HL-60 (cell line): Measurements from ENCODE around the gene PKD1.
"Not testable (repeated sequence)": the region's sequence is repeated elsewhere in the genome, so short reads cannot be mapped to it uniquely, and the experiment has no call there.

Experiments used
- DNase-seq, 2 experiments: peaks; one replicate each; pipeline ENCODE4 v3.0.0-alpha.2; 2010 to 2020; ENCODE audit warnings: low read depth in 1 of 2, low spot score in 1 of 2
- H3K27ac ChIP-seq: fragments of 250-450 bp; sonication (Bioruptor Pico); replicated peaks from 2 replicates; pipeline ENCODE4 v1.5.1; 2020; ENCODE audit warnings: mild to moderate bottlenecking, moderate library complexity
- H3K27me3 ChIP-seq: fragments of 250-450 bp; sonication (Bioruptor Pico); 2 replicates; pipeline ENCODE4 v1.5.1; 2021; ENCODE audit warnings: mild to moderate bottlenecking, moderate library complexity; ENCODE audit not compliant: insufficient read depth, poor library complexity, severe bottlenecking
- H3K4me3 ChIP-seq: replicated peaks from 2 replicates; pipeline ENCODE4 v1.5.1; 2011; ENCODE audit warnings: mild to moderate bottlenecking, control low read depth, low read length; ENCODE audit not compliant: insufficient read depth
- GABPA ChIP-seq: IDR thresholded peaks from 2 replicates; pipeline ENCODE4 v1.6.1; 2012; ENCODE audit warnings: low read depth
- POLR2AphosphoS5 ChIP-seq: IDR thresholded peaks from 2 replicates; pipeline ENCODE4 v1.6.1; 2012; ENCODE audit warnings: low read depth
- SPI1 ChIP-seq: IDR thresholded peaks from 2 replicates; pipeline ENCODE4 v1.6.1; 2012; ENCODE audit warnings: low read depth, mild to moderate bottlenecking, borderline replicate concordance
- TF ChIP-seq, protein P1 (sequence below): IDR thresholded peaks from one replicate; pipeline ENCODE4 v1.5.1; 2011; ENCODE audit warnings: low read length, control low read depth, inconsistent platforms; ENCODE audit not compliant: insufficient read depth
- TF ChIP-seq, protein P2 (sequence below): IDR thresholded peaks from 2 replicates; pipeline ENCODE4 v1.6.1; 2012; ENCODE audit warnings: low read depth; ENCODE audit not compliant: insufficient replicate concordance

Gene PKD1

DNA sequence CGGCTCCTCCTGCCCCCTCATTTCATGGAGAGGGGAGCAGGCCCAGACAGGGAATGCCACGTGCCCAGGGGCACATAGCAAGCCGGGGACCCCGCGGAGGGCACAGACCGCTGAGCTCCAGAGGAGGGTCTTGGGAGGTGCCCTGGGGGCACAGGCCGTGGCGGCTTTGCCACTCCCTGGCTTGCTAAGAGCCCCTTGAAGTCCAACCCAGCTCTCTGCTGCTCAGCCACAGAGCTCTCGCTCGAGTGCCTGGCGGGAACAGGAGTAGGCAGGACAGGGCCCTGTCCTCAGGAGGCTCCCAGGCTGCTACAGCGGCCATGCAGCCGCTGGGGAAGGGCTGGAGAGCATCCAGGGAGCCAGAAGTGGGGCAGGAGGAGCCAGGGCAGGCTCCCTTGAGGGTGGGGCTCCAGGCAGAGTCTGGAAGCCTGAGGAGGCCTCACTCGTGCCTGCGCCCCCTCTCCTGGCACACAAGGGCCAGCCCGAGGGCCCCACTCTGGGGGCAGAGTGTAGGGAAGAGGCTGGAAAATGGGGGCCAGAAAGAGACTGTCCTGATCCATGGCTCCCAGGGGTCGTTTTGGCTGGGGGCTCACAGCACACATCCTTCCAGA lies 8.3 kb upstream of the PKD1 start:
- DNase-seq, result no peak
- peaks cover 3% of the 10 kb centered on the region for H3K27me3 ChIP-seq
- TF ChIP-seq, protein P1, sequence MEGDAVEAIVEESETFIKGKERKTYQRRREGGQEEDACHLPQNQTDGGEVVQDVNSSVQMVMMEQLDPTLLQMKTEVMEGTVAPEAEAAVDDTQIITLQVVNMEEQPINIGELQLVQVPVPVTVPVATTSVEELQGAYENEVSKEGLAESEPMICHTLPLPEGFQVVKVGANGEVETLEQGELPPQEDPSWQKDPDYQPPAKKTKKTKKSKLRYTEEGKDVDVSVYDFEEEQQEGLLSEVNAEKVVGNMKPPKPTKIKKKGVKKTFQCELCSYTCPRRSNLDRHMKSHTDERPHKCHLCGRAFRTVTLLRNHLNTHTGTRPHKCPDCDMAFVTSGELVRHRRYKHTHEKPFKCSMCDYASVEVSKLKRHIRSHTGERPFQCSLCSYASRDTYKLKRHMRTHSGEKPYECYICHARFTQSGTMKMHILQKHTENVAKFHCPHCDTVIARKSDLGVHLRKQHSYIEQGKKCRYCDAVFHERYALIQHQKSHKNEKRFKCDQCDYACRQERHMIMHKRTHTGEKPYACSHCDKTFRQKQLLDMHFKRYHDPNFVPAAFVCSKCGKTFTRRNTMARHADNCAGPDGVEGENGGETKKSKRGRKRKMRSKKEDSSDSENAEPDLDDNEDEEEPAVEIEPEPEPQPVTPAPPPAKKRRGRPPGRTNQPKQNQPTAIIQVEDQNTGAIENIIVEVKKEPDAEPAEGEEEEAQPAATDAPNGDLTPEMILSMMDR, result no peak
- TF ChIP-seq GABPA, result no peak
- no peak overlapping the region for H3K4me3 ChIP-seq
- no peak overlapping the region for H3K27ac ChIP-seq

DNA sequence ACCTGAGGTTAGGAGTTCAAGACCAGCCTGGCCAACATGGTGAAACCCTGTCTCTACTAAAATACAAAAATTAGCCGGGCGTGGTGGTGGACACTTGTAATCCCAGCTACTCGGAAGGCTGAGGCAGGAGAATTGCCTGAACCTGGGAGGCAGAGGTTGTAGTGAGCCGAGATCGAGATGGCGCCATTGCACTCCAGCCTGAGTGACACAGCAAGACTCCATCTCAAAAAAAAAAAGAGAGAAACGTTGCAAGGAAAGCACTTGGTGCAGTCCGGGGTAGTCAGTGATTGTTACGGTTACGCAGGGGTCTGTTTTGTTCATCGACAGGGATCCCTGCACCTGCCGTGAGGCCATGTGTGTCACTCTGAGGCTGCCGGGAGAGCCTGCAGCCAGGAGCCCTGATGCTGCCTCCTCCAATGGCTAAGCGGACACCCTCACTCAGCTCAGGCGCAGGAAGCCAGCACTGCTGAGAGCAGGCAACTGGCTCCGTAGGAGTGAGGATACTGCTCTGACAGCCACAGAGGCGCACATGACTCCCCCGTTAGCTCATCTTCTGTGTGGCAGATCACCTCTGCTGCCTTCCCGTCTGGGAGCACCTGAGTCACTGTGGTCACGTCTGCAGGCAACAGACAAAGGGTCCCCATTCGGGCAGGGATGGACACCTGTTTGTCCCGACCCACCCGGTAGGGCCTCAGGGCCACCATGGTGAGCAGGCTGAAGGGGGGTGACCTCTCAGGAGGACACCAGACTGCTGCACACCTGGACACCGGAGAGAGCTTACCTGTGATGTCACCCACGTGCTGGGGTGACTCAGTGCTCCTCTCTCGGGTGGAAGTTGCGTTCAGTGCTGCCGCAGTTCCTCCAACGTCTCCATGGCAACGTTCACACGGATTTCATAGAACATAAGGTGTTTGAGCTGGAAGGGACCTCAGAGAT lies 7.5 kb upstream of the PKD1 start:
- no peak overlapping the region for H3K27ac ChIP-seq
- peak; percentile 68 to 75 for DNase-seq
- H3K27me3 ChIP-seq, result peaks cover 3% of the 10 kb centered on the region
- no peak for TF ChIP-seq SPI1
- TF ChIP-seq, protein P1, result no peak
- TF ChIP-seq, protein P2, sequence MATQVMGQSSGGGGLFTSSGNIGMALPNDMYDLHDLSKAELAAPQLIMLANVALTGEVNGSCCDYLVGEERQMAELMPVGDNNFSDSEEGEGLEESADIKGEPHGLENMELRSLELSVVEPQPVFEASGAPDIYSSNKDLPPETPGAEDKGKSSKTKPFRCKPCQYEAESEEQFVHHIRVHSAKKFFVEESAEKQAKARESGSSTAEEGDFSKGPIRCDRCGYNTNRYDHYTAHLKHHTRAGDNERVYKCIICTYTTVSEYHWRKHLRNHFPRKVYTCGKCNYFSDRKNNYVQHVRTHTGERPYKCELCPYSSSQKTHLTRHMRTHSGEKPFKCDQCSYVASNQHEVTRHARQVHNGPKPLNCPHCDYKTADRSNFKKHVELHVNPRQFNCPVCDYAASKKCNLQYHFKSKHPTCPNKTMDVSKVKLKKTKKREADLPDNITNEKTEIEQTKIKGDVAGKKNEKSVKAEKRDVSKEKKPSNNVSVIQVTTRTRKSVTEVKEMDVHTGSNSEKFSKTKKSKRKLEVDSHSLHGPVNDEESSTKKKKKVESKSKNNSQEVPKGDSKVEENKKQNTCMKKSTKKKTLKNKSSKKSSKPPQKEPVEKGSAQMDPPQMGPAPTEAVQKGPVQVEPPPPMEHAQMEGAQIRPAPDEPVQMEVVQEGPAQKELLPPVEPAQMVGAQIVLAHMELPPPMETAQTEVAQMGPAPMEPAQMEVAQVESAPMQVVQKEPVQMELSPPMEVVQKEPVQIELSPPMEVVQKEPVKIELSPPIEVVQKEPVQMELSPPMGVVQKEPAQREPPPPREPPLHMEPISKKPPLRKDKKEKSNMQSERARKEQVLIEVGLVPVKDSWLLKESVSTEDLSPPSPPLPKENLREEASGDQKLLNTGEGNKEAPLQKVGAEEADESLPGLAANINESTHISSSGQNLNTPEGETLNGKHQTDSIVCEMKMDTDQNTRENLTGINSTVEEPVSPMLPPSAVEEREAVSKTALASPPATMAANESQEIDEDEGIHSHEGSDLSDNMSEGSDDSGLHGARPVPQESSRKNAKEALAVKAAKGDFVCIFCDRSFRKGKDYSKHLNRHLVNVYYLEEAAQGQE, result no peak
- no peak for TF ChIP-seq GABPA
- TF ChIP-seq POLR2AphosphoS5, result no peak
- no peak overlapping the region for H3K4me3 ChIP-seq

DNA sequence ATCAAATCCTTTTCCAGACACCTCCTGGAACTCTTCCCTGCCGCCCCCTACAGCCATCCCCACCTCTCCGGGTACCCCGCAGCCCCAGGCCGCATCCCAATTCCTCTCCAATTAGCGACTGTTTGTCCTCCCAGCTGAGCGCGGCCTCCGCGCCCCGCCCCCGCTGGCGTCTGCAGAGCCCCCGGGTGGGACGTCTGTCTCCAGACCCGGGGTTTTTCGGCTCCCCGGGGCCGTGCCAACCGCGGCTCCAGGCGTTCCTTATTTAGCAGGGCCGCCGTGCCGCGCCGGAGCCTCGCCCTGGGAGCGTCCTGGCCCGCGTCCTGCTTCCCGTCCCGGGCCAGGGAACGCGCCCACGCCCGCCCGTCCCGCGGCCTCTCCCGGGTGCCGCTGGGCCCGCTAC lies 627 bp downstream of the PKD1 start:
- H3K27me3 ChIP-seq, DNase-seq, H3K27ac ChIP-seq: not testable (repeated sequence)
- peak overlapping the region; percentile 43 for H3K4me3 ChIP-seq

DNA sequence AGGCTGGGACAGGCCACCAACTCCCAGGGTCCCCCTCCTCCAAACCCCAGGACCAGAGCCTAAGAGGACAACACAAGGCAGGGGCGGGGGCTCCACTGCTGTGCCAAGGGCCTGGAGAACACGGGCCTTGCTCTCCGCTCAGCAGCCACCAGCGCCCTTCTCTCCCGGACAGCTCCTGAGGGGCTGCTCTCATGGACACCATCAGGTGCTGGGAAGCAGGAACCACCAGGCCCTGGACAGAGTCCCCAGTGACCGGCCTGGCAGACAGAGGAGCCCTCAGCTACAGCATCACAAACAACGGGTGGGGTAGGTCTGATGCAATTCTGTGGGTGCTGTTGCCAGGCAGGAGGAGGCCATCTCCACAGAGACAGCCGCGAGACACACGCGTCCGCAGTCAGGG lies 1.9 kb downstream of the PKD1 start:
- not testable (repeated sequence) for H3K4me3 ChIP-seq, DNase-seq, H3K27me3 ChIP-seq, H3K27ac ChIP-seq

DNA sequence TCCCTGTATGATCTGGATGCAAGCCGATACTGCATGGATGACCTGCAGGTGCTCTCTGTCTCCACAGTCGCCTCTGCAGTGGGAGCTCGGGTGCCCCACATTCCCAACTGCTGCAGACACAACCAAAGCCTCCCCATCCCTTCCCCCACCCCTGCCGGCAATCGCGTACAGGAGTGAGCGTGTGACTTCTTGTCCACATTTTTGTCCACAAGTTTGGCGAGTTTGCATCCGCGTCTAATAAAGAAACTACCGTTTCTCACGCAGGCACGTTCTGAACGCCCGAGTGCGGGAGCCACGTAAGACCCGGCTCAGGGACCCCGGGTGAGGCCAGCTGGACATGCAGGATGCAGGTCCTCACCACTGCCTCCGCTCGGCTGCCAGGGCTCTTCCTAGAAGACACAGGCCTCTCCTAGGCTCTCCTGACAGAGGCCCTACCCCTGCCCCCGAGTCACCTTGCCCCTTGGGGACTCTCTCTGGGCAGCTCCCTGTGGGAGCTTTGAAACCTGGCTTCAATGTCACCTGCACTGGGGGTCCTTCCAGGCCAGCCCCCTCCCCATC lies 5.7 kb downstream of the PKD1 start:
- H3K4me3 ChIP-seq, H3K27me3 ChIP-seq, DNase-seq, H3K27ac ChIP-seq: not testable (repeated sequence)

DNA sequence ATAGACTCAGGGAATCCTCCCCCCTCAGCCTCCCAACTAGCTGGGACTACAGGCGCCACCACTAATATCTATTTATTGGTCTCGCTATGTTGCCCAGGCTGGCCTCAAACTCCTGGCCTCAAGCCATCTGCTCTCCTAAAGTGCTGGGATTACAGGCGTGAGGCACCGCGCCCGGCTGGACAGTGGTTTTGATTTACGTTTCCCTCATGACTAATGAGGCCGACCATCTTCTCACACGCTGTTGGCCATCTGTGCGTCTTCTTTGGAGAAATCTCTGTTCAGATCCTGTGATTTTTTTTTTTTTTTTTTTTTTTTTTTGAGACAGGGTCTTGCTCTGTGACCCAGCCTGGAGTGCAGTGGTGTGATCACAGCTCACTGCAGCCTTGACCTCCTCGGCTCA lies 6.4 kb downstream of the PKD1 start:
- DNase-seq, H3K4me3 ChIP-seq, H3K27me3 ChIP-seq, H3K27ac ChIP-seq: not testable (repeated sequence)

DNA sequence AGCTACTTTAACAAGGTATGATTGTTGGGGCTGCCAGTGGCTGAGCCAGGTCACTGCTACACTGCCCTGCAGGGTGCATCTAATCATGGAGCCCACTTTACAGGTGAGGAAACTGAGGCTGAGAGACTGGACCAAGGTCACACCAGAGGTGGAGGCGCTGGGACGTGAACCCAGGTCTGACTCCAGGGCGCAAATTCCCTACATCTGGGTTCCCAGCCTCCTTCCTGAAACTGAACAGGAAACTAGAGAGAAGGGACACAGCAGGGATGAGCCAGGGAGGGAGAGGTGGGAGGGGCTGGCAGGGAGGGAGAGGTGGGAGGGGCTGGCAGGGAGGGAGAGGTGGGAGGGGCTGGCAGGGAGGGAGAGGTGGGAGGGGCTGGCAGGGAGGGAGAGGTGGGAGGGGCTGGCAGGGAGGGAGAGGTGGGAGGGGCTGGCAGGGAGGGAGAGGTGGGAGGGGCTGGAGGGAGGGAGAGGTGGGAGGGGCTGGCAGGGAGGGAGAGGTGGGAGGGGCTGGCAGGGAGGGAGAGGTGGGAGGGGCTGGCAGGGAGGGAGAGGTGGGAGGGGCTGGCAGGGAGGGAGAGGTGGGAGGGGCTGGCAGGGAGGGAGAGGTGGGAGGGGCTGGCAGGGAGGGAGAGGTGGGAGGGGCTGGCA lies 7.9 kb downstream of the PKD1 start:
- H3K27me3 ChIP-seq, H3K4me3 ChIP-seq, DNase-seq, H3K27ac ChIP-seq: not testable (repeated sequence)

DNA sequence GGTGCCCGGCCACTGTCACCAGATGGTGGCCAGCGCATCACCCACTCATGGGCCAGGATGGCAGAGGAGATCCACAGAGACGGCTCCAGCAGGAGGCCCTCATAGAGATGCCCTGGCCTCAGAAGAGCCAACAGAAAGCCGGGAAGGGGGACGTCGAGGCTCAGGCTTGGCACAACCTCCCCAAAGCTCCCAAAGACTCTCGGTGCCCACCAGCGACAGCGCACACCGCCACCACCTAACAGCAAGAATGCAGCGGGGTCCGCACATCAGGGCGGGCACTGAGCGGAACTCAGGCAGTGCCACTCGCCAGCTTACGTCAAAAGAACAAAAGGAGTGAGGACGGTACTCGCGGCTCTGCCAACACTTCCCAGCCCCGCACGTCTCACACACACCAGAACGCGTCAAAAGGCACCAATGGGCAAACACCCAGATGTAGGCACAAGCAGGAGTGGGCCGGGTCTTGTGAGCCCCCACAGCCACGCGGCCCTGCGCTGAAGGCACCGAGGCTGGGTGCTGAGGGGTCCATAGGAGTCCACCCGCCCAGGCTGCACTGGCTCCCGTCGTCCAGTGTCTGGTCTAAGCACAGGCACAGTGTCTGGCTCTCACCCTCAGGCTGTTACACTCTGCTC lies 8.7 kb downstream of the PKD1 start:
- not testable (repeated sequence) for H3K27me3 ChIP-seq, H3K4me3 ChIP-seq, DNase-seq, H3K27ac ChIP-seq

DNA sequence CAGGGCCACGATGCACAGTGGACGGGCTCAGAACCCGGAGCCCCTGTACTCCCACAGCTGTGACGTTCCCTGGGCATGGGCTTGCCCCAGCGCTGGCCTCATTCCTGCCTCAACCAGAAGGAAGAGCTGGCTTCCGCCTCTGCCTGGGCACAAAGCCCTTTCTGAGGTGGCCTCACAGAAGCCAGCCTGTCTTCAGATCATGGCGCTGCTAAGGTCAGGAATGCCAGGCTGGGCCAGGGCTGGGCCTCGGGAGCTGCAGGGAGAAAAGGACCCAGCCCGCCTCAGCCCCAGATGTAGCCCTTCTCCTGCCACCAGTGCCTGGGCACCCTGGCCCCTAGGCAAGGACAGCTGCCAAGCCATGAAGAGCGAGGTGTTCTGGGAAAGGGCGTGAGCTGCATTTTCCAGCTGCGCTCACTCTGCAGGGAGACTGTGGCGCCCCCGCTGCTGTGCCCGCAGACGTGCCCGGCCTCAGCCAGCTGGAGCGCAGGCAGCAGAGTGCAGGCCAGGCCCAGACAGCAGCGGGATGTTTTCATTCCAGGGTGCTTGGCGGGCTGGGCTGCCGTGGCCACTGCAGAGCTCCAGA lies 9.4 kb downstream of the PKD1 start:
- not testable (repeated sequence) for DNase-seq, H3K27ac ChIP-seq, H3K27me3 ChIP-seq, H3K4me3 ChIP-seq
